H1 (cell line): ENCODE measurements around the gene SS18L1. TPM values are rescaled to one million over a fixed set of nuclear protein-coding genes. Genes with fewer than 3 reads are reported as not detected.

ENCODE experiments used
- CTCF ChIA-PET: fragments of 300-600 bp; sonication (Branson Sonifier 250); formaldehyde crosslinking; loops from one replicate; lab custom pipeline; 2021; ENCODE audit not compliant: partially characterized antibody; lab: Charles Lee
- POLR2A ChIA-PET: fragments of 300-600 bp; sonication (Branson Sonifier 250); formaldehyde crosslinking; loops from one replicate; lab custom pipeline; 2021; ENCODE audit warnings: inconsistent platforms; ENCODE audit not compliant: partially characterized antibody; lab: Charles Lee
- DNase-seq, 2 experiments: peaks; one replicate each; pipeline versions ENCODE4 v3.0.0 to v3.0.0-alpha.2; 2010 to 2022; ENCODE audit warnings: low spot score in 2 of 2, low read depth in 1 of 2, mixed read lengths in 1 of 2
- FAIRE-seq: peaks from 2 replicates; lab custom pipeline; 2011; peaks lifted over from hg19 to GRCh38; lab: Jason Lieb, UNC
- H2AFZ ChIP-seq: 2 replicates; pipeline ENCODE4 v1.8.1; 2012; ENCODE audit warnings: low read length, inconsistent platforms
- H2AK5ac ChIP-seq: 2 replicates; pipeline ENCODE4 v1.6.1; 2013; ENCODE audit warnings: low read depth, low read length
- H2BK120ac ChIP-seq: replicated peaks from 2 replicates; pipeline ENCODE3; 2013; ENCODE audit warnings: low read depth, low read length, inconsistent platforms
- H2BK12ac ChIP-seq: 2 replicates; pipeline ENCODE4 v1.6.1; 2013; ENCODE audit warnings: low read depth, low read length
- H2BK15ac ChIP-seq: 2 replicates; pipeline ENCODE4 v1.6.1; 2013; ENCODE audit warnings: low read length
- H2BK20ac ChIP-seq: 2 replicates; pipeline ENCODE4 v1.6.1; 2013; ENCODE audit warnings: low read length
- H2BK5ac ChIP-seq: 2 replicates; pipeline ENCODE4 v1.6.1; 2013; ENCODE audit warnings: low read depth, low read length
- H3K14ac ChIP-seq: 2 replicates; pipeline ENCODE4 v1.6.1; 2013; ENCODE audit warnings: inconsistent platforms; ENCODE audit not compliant: insufficient read length
- H3K18ac ChIP-seq: 2 replicates; pipeline ENCODE4 v1.6.1; 2013; ENCODE audit warnings: low read length; ENCODE audit errors: extremely low read depth
- H3K23ac ChIP-seq: 2 replicates; pipeline ENCODE4 v1.6.1; 2013; ENCODE audit warnings: inconsistent platforms; ENCODE audit not compliant: insufficient read length
- H3K23me2 ChIP-seq: 2 replicates; pipeline ENCODE4 v1.6.1; 2013; ENCODE audit warnings: low read depth, low read length
- H3K27ac ChIP-seq: 2 replicates; pipeline ENCODE4 v1.6.1; 2011; ENCODE audit warnings: low read depth, low read length, inconsistent platforms
- H3K27me3 ChIP-seq, 4 experiments: replicated peaks in 1 of 4; 1 replicate in 1 of 4; 2 replicates in 3 of 4; pipeline versions ENCODE4 v1.6.1 to v1.8.1; 2011 to 2013; ENCODE audit warnings: low read length in 3 of 4, mild to moderate bottlenecking in 3 of 4, inconsistent platforms in 2 of 4, mixed read lengths in 2 of 4, moderate library complexity in 1 of 4; ENCODE audit not compliant: control insufficient read depth in 3 of 4, insufficient read depth in 3 of 4; ENCODE audit errors: extremely low read depth in 1 of 4
- H3K36me3 ChIP-seq, 4 experiments: 2 replicates each; pipeline versions ENCODE4 v1.6.1 to v1.8.1; 2011 to 2013; ENCODE audit warnings: mild to moderate bottlenecking in 4 of 4, low read length in 3 of 4, moderate library complexity in 2 of 4, control low read depth in 1 of 4, inconsistent platforms in 1 of 4; ENCODE audit not compliant: insufficient read depth in 4 of 4, control insufficient read depth in 2 of 4
- H3K4ac ChIP-seq: replicated peaks from 2 replicates; pipeline ENCODE3; 2013; ENCODE audit warnings: low read length, low read depth, mixed read lengths, inconsistent platforms; ENCODE audit not compliant: insufficient read length
- H3K4me1 ChIP-seq, 4 experiments: replicated peaks in 1 of 4; 1 replicate in 1 of 4; 2 replicates in 3 of 4; pipeline versions ENCODE4 v1.6.1 to v1.8.1; 2011 to 2013; ENCODE audit warnings: low read length in 3 of 4, inconsistent platforms in 2 of 4, mixed read lengths in 1 of 4; ENCODE audit not compliant: insufficient read depth in 4 of 4, control insufficient read depth in 3 of 4
- H3K4me2 ChIP-seq, 2 experiments: 2 replicates each; pipeline versions ENCODE4 v1.6.1 to v1.8.1; 2011 to 2013; ENCODE audit warnings: low read depth in 2 of 2, low read length in 2 of 2, control low read depth in 1 of 2, inconsistent platforms in 1 of 2, mild to moderate bottlenecking in 1 of 2; ENCODE audit not compliant: insufficient read depth in 1 of 2
- H3K4me3 ChIP-seq, 4 experiments: fragments of 200-600, 300-600 bp in 1 of 4; sonication (generic), shearing (Covaris generic), sonication (Bioruptor Twin) in 1 of 4; 2 replicates each; pipeline versions ENCODE4 v1.5.1 to v1.8.1; 2011 to 2016; ENCODE audit warnings: low read length in 4 of 4, low read depth in 3 of 4, control low read depth in 2 of 4, inconsistent platforms in 2 of 4, mild to moderate bottlenecking in 2 of 4, mixed read lengths in 1 of 4, moderate library complexity in 1 of 4; ENCODE audit not compliant: insufficient read depth in 2 of 4; ENCODE audit errors: extremely low read depth in 1 of 4
- H3K56ac ChIP-seq: replicated peaks from 2 replicates; pipeline ENCODE3; 2013; ENCODE audit warnings: low read depth, mild to moderate bottlenecking, mixed read lengths, low read length, inconsistent platforms; ENCODE audit not compliant: insufficient read length
- H3K79me1 ChIP-seq: 2 replicates; pipeline ENCODE4 v1.6.1; 2013; ENCODE audit warnings: low read depth, low read length, control low read depth
- H3K79me2 ChIP-seq, 2 experiments: 2 replicates each; pipeline versions ENCODE4 v1.6.1 to v1.8.1; 2012 to 2013; ENCODE audit warnings: low read length in 2 of 2, mild to moderate bottlenecking in 2 of 2, inconsistent platforms in 1 of 2; ENCODE audit not compliant: insufficient read depth in 2 of 2, control insufficient read depth in 1 of 2
- H3K9ac ChIP-seq, 4 experiments: replicated peaks in 1 of 4; 1 replicate in 1 of 4; 2 replicates in 3 of 4; pipeline versions ENCODE4 v1.6.1 to v1.8.1; 2011 to 2013; ENCODE audit warnings: low read depth in 3 of 4, low read length in 3 of 4, control low read depth in 2 of 4, mild to moderate bottlenecking in 2 of 4, moderate library complexity in 2 of 4, inconsistent platforms in 1 of 4; ENCODE audit errors: extremely low read depth in 1 of 4
- H3K9me3 ChIP-seq, 2 experiments: 2 replicates each; pipeline versions ENCODE4 v1.6.1 to v1.8.1; 2012 to 2013; ENCODE audit warnings: mild to moderate bottlenecking in 2 of 2, moderate library complexity in 2 of 2, control low read depth in 1 of 2, inconsistent platforms in 1 of 2, low read depth in 1 of 2, low read length in 1 of 2, mixed read lengths in 1 of 2; ENCODE audit not compliant: insufficient read depth in 2 of 2
- H4K20me1 ChIP-seq, 2 experiments: replicated peaks in 1 of 2; 2 replicates each; pipeline versions ENCODE3 to v1.8.1; 2011 to 2013; ENCODE audit warnings: inconsistent platforms in 2 of 2, low read length in 2 of 2, mild to moderate bottlenecking in 1 of 2; ENCODE audit not compliant: insufficient read depth in 2 of 2, control insufficient read depth in 1 of 2
- H4K5ac ChIP-seq: 2 replicates; pipeline ENCODE4 v1.6.1; 2013; ENCODE audit warnings: low read length, low read depth, mixed read lengths, inconsistent platforms; ENCODE audit not compliant: insufficient read length
- H4K8ac ChIP-seq: 2 replicates; pipeline ENCODE4 v1.8.0; 2013; ENCODE audit warnings: mild to moderate bottlenecking, moderate library complexity, low read length, inconsistent platforms; ENCODE audit not compliant: insufficient read depth; ENCODE audit errors: extremely low read depth
- H4K91ac ChIP-seq: replicated peaks from 2 replicates; pipeline ENCODE3; 2013; ENCODE audit warnings: low read length, mixed read lengths, inconsistent platforms; ENCODE audit not compliant: insufficient read length
- ATF3 ChIP-seq: IDR thresholded peaks from 2 replicates; pipeline ENCODE4 v1.6.1; 2011; ENCODE audit warnings: low read depth, mild to moderate bottlenecking, low read length; ENCODE audit not compliant: insufficient read depth
- BACH1 ChIP-seq: IDR thresholded peaks from 2 replicates; pipeline ENCODE4 v1.6.1; 2012; ENCODE audit warnings: low read length, improper control_type of control experiment
- EP300 ChIP-seq, 2 experiments: IDR thresholded peaks; 1 replicate in 1 of 2; 2 replicates in 1 of 2; pipeline ENCODE4 v1.6.1; 2011 to 2012; ENCODE audit warnings: low read depth in 2 of 2, low read length in 2 of 2, mild to moderate bottlenecking in 2 of 2, borderline replicate concordance in 1 of 2, inconsistent platforms in 1 of 2, moderate library complexity in 1 of 2
- POLR2A ChIP-seq, 2 experiments: IDR thresholded peaks; 1 replicate in 1 of 2; 2 replicates in 1 of 2; pipeline ENCODE4 v1.6.1; 2011; ENCODE audit warnings: low read depth in 2 of 2, low read length in 2 of 2, mild to moderate bottlenecking in 2 of 2; ENCODE audit errors: control extremely low read depth in 1 of 2
- SP1 ChIP-seq: IDR thresholded peaks from 2 replicates; pipeline ENCODE4 v1.6.1; 2011; ENCODE audit warnings: low read depth, low read length
- WGBS, 2 experiments: shearing (Covaris generic) in 1 of 2; methylation state at CpG; one replicate each; pipeline versions ENCODE4 v1.1.6 to v1.1.7; 2013 to 2015; ENCODE audit warnings: low lambda C conversion rate in 2 of 2, mixed read lengths in 2 of 2, inconsistent platforms in 1 of 2, low coverage in 1 of 2, missing lambda C conversion rate in 1 of 2; ENCODE audit not compliant: insufficient replicate concordance in 2 of 2, insufficient coverage in 1 of 2, insufficient read length in 1 of 2; ENCODE audit errors: extremely low coverage in 1 of 2, missing lambda C conversion rate in 1 of 2; 5-methylcytosine and 5-hydroxymethylcytosine counted together
- polyA plus RNA-seq, 7 experiments: library from polyadenylated mRNA; depleted of rRNA in 3 of 7; stranded (reverse) in 5 of 7; unstranded in 2 of 7; fragments of >200 nt in 5 of 7; fragments of 200-250 nt in 2 of 7; gene quantifications; 1 replicate in 5 of 7; 2 replicates in 1 of 7; 4 replicates in 1 of 7; pipeline versions ENCODE4 v1.2.1 to v1.2.3, GENCODE V29; 2011 to 2013; ENCODE audit warnings: missing spikeins in 2 of 7, mixed read lengths in 2 of 7
- total RNA-seq: library from RNA; stranded (reverse); fragmentation: NEBNext Ultra II Directional; extraction: Animal tissue kit (Norgen Biotek cat#: 25700); gene quantifications from 2 replicates; pipeline ENCODE4 v1.2.1, GENCODE V29; 2021

Gene SS18L1
- total and polyA plus RNA-seq, 2 of the 8 experiments (the other 6 are each of a cell fraction or from before 2014, with no cell fraction given): 28.4 to 29.7 TPM

- ChIA-PET CTCF (interaction anchor here (0.6 to 5.3 kb wide), 10 partner anchors 8 to 138 kb away, joined by 3 to 57 read pairs (median 3); no protein-coding TSS in a partner anchor), POLR2A (interaction anchor here (0.6 to 5.6 kb wide), 9 partner anchors 11 to 1565 kb away, joined by 3 to 62 read pairs (median 5); partner anchors contain the start of gene TAF4)
- no peak overlapping the region for H3K4ac ChIP-seq
- H2AFZ ChIP-seq: no peak overlapping the region
- WGBS, 2 experiments: 84% methylated on average over 8 of the region's 8 CpGs; no CpG with 5 or more reads in 1 of the 2 experiments
- DNase-seq: no peak
- H3K79me1 ChIP-seq: peaks cover 4% of the 10 kb centered on the region
- H3K9me3 ChIP-seq: no peaks in the 10 kb centered on the region
- no peak overlapping the region for H4K8ac ChIP-seq
- 0 out of 2 replicates have a peak overlapping the region, but pooled peaks have one; percentile 33 for H3K27ac ChIP-seq
- peaks cover 20 to 41% of the 10 kb centered on the region in 2 experiments for H3K79me2 ChIP-seq
- H2BK5ac ChIP-seq: no peak overlapping the region
- TF ChIP-seq POLR2A (IDR thresholded peaks at IDR 0.05; ENCODE audit: control extremely low read depth in 1 of 2, low read depth in 2 of 2, low read length in 2 of 2) (peak in 1 of 2 experiments; percentile 21; a peak in 1 of 3 replicates), BACH1 (no peak), SP1 (no peak), EP300 (IDR thresholded peaks at IDR 0.05; ENCODE audit: borderline replicate concordance in 1 of 2, low read depth in 2 of 2, low read length in 2 of 2) (no peak), ATF3 (no peak)
- no peak overlapping the region for H3K56ac ChIP-seq
- peaks cover 43 to 78% (median 63%) of the 10 kb centered on the region in 4 experiments for H3K36me3 ChIP-seq
- no peaks in the 10 kb centered on the region; the same call in 1 of the 2 replicates for H3K23me2 ChIP-seq
- no peak overlapping the region for H3K4me3 ChIP-seq
- no peak overlapping the region for H2BK120ac ChIP-seq
- no peak overlapping the region for H2BK20ac ChIP-seq
- no peak overlapping the region for H3K18ac ChIP-seq
- no peaks in the 10 kb centered on the region for H3K27me3 ChIP-seq
- FAIRE-seq: no peak
- H2AK5ac ChIP-seq: no peak overlapping the region
- 0 out of 2 replicates have a peak overlapping the region, but pooled peaks have one; percentile 19 for H2BK12ac ChIP-seq
- H3K4me2 ChIP-seq: no peak overlapping the region
- no peak overlapping the region for H3K14ac ChIP-seq
- H4K91ac ChIP-seq: no peak overlapping the region
- no peak overlapping the region for H3K23ac ChIP-seq
- no peak overlapping the region for H2BK15ac ChIP-seq
- peaks cover 0 to 8% (median 2%) of the 10 kb centered on the region in 4 experiments; a peak in 3 of 7 replicates for H3K4me1 ChIP-seq
- no peak overlapping the region for H3K9ac ChIP-seq
- H4K5ac ChIP-seq: no peak overlapping the region
- peaks cover 26 to 61% of the 10 kb centered on the region in 2 experiments for H4K20me1 ChIP-seq
Measured at GRCh38 chr20:62137478-62138203, 5.9 kb upstream of the SS18L1 start.
